ENCODE data around the gene ADGRA1. TPM values are rescaled to one million over a fixed set of nuclear protein-coding genes. Genes with fewer than 3 reads are reported as not detected.

ADGRA1 gene
- total RNA-seq, 6 donors from 2014 or later: 0.30 to 1.0 (median 0.39) TPM; not detected in 1

- peak in 1 of 2 donors; percentile 59 for DNase-seq
- Histone ChIP-seq H3K9me3 (no peaks in the 10 kb centered on the region), H3K4me1 (peaks cover 0 to 7% (median 1%) of the 10 kb centered on the region in 4 donors), H3K36me3 (no peaks in the 10 kb centered on the region), H3K4me3 (no peak overlapping the region), H3K27ac (no peak overlapping the region), H3K27me3 (no peaks in the 10 kb centered on the region)
- no peak for TF ChIP-seq CTCF (IDR thresholded peaks at IDR 0.05)
- no peak for ATAC-seq (ENCODE audit: low FRiP score in 2 of 2)
- WGBS, 2 donors: 89 to 97% methylated on average over 7 to 18 of the region's 18 CpGs
Measured at GRCh38 chr10:133114251-133114650, 26.5 kb downstream of the ADGRA1 start.

GRCh38 chr10:133114726-133115452 is 27.2 kb downstream of the ADGRA1 start:
- Histone ChIP-seq H3K27me3 (no peaks in the 10 kb centered on the region), H3K9me3 (peaks cover 0 to 3% (median 0%) of the 10 kb centered on the region in 4 donors), H3K27ac (no peak overlapping the region), H3K4me3 (no peak overlapping the region), H3K36me3 (no peaks in the 10 kb centered on the region), H3K4me1 (peaks cover 0 to 5% (median 0%) of the 10 kb centered on the region in 4 donors)
- ATAC-seq (ENCODE audit: low FRiP score in 2 of 2) (peak in 1 of 2 donors; percentile 20), DNase-seq (peak in 1 of 2 donors; percentile 68)
- TF ChIP-seq EP300 (IDR thresholded peaks at IDR 0.05) (no peak), POLR2A (IDR thresholded peaks at IDR 0.05) (no peak), CTCF (IDR thresholded peaks at IDR 0.05) (no peak), POLR2AphosphoS5 (IDR thresholded peaks at IDR 0.05) (no peak)
- WGBS, 2 donors: 87 to 92% methylated on average over 7 to 33 of the region's 33 CpGs

GRCh38 chr10:133115453-133115842 is 27.7 kb downstream of the ADGRA1 start:
- Histone ChIP-seq H3K36me3 (no peaks in the 10 kb centered on the region), H3K27ac (no peak overlapping the region), H3K4me1 (no peaks in the 10 kb centered on the region), H3K4me3 (no peak overlapping the region), H3K9me3 (peaks cover 0 to 5% (median 0%) of the 10 kb centered on the region in 4 donors), H3K27me3 (no peaks in the 10 kb centered on the region)
- ATAC-seq (ENCODE audit: low FRiP score in 2 of 2): peak in 1 of 2 donors; percentile 23
- TF ChIP-seq EP300 (IDR thresholded peaks at IDR 0.05): no peak
- TF ChIP-seq POLR2A (IDR thresholded peaks at IDR 0.05): no peak
- TF ChIP-seq POLR2AphosphoS5 (IDR thresholded peaks at IDR 0.05): no peak
- no peak for TF ChIP-seq CTCF (IDR thresholded peaks at IDR 0.05)
- peak in 1 of 2 donors; percentile 76 for DNase-seq
- 59 to 83% methylated on average over 7 to 13 of the region's 13 CpGs for WGBS, 2 donors

GRCh38 chr10:133115976-133116375 is 28.3 kb downstream of the ADGRA1 start:
- peak in 1 of 2 donors; percentile 77 for DNase-seq
- 70 to 71% methylated on average over 15 to 17 of the region's 17 CpGs for WGBS, 2 donors
- ATAC-seq (ENCODE audit: low FRiP score in 2 of 2): no peak
- no peak overlapping the region for H3K27ac ChIP-seq
- no peaks in the 10 kb centered on the region for H3K4me1 ChIP-seq
- no peaks in the 10 kb centered on the region for H3K27me3 ChIP-seq
- H3K36me3 ChIP-seq: no peaks in the 10 kb centered on the region
- H3K4me3 ChIP-seq: no peak overlapping the region
- TF ChIP-seq POLR2A (IDR thresholded peaks at IDR 0.05) (no peak), EP300 (IDR thresholded peaks at IDR 0.05) (no peak), CTCF (IDR thresholded peaks at IDR 0.05) (no peak), POLR2AphosphoS5 (IDR thresholded peaks at IDR 0.05) (no peak)
- peaks cover 0 to 5% (median 0%) of the 10 kb centered on the region in 4 donors for H3K9me3 ChIP-seq

GRCh38 chr10:133116455-133116854 is 28.7 kb downstream of the ADGRA1 start:
- Histone ChIP-seq H3K4me3 (no peak overlapping the region), H3K4me1 (no peaks in the 10 kb centered on the region), H3K9me3 (peaks cover 0 to 5% (median 0%) of the 10 kb centered on the region in 4 donors), H3K27ac (no peak overlapping the region), H3K27me3 (no peaks in the 10 kb centered on the region), H3K36me3 (no peaks in the 10 kb centered on the region)
- WGBS, 2 donors: 70 to 82% methylated on average over 11 to 14 of the region's 14 CpGs
- ATAC-seq (ENCODE audit: low FRiP score in 2 of 2) (no peak), DNase-seq (no peak)
- TF ChIP-seq EP300 (IDR thresholded peaks at IDR 0.05) (no peak), POLR2AphosphoS5 (IDR thresholded peaks at IDR 0.05) (no peak), CTCF (IDR thresholded peaks at IDR 0.05) (no peak), POLR2A (IDR thresholded peaks at IDR 0.05) (no peak)
